HEK293T (cell line): ENCODE measurements around the gene ATP9A.
"Not testable (repeated sequence)": the region's sequence is repeated elsewhere in the genome, so short reads cannot be mapped to it uniquely, and the experiment has no call there.

Experiments
- CTCF ChIA-PET: fragments of 350-600 bp; formaldehyde crosslinking; extraction: SDS; loops from one replicate; lab custom pipeline; 2021; ENCODE audit warnings: antibody characterized with exemption, inconsistent platforms; lab: Yijun Ruan, JAX
- POLR2A ChIA-PET: fragments of 350-600 bp; formaldehyde crosslinking; extraction: SDS; loops from one replicate; lab custom pipeline; 2020; ENCODE audit warnings: antibody characterized with exemption, inconsistent platforms; lab: Yijun Ruan, JAX
- DNase-seq: peaks from one replicate; pipeline ENCODE4 v3.0.0; 2012; ENCODE audit warnings: mixed read lengths; ENCODE audit errors: extremely low spot score
- ARNT ChIP-seq: fragments of 450-650 bp; IDR thresholded peaks from 2 replicates; pipeline ENCODE4 v1.6.1; 2017; ENCODE audit warnings: mild to moderate bottlenecking
- BHLHE40 ChIP-seq: fragments of 450-650 bp; IDR thresholded peaks from 2 replicates; pipeline ENCODE4 v1.6.1; 2016; ENCODE audit warnings: mild to moderate bottlenecking, moderate library complexity, borderline replicate concordance
- CTBP1 ChIP-seq: fragments of 450-650 bp; IDR thresholded peaks from 2 replicates; pipeline ENCODE4 v1.6.1; 2016; ENCODE audit warnings: borderline replicate concordance
- ELF4 ChIP-seq: fragments of 450-650 bp; IDR thresholded peaks from 2 replicates; pipeline ENCODE4 v1.6.1; 2017; ENCODE audit warnings: antibody characterized with exemption
- FOXA1 ChIP-seq: fragments of 450-650 bp; IDR thresholded peaks from 2 replicates; pipeline ENCODE4 v1.6.1; 2016; ENCODE audit warnings: mild to moderate bottlenecking
- FOXK2 ChIP-seq: fragments of 450-650 bp; IDR thresholded peaks from 2 replicates; pipeline ENCODE4 v1.6.1; 2016; ENCODE audit warnings: mild to moderate bottlenecking
- FOXM1 ChIP-seq: fragments of 450-650 bp; IDR thresholded peaks from 2 replicates; pipeline ENCODE4 v1.6.1; 2017; ENCODE audit warnings: mild to moderate bottlenecking, borderline replicate concordance
- HDGF ChIP-seq: fragments of 450-650 bp; IDR thresholded peaks from 2 replicates; pipeline ENCODE4 v1.6.1; 2017; ENCODE audit warnings: antibody characterized with exemption, borderline replicate concordance
- L3MBTL2 ChIP-seq: fragments of 450-650 bp; conservative IDR thresholded peaks from 2 replicates; pipeline ENCODE4 v1.6.1; 2016; ENCODE audit warnings: mild to moderate bottlenecking
- LEF1 ChIP-seq: fragments of 450-650 bp; IDR thresholded peaks from 2 replicates; pipeline ENCODE4 v1.6.1; 2017; ENCODE audit warnings: mild to moderate bottlenecking, borderline replicate concordance
- NFRKB ChIP-seq: fragments of 450-650 bp; IDR thresholded peaks from 2 replicates; pipeline ENCODE4 v1.6.1; 2016; ENCODE audit warnings: mild to moderate bottlenecking, moderate library complexity
- SP1 ChIP-seq: fragments of 450-650 bp; IDR thresholded peaks from 2 replicates; pipeline ENCODE4 v1.6.1; 2017
- SUZ12 ChIP-seq: fragments of 450-650 bp; IDR thresholded peaks from 2 replicates; pipeline ENCODE4 v1.6.1; 2016; ENCODE audit warnings: mild to moderate bottlenecking
- TARDBP ChIP-seq: fragments of 450-650 bp; IDR thresholded peaks from 2 replicates; pipeline ENCODE4 v1.6.1; 2016
- ZNF384 ChIP-seq: fragments of 450-650 bp; IDR thresholded peaks from 2 replicates; pipeline ENCODE4 v1.6.1; 2016
- TF ChIP-seq, protein P1 (sequence below): fragments of 450-650 bp; IDR thresholded peaks from 2 replicates; pipeline ENCODE4 v1.6.1; 2016

Gene ATP9A

DNA sequence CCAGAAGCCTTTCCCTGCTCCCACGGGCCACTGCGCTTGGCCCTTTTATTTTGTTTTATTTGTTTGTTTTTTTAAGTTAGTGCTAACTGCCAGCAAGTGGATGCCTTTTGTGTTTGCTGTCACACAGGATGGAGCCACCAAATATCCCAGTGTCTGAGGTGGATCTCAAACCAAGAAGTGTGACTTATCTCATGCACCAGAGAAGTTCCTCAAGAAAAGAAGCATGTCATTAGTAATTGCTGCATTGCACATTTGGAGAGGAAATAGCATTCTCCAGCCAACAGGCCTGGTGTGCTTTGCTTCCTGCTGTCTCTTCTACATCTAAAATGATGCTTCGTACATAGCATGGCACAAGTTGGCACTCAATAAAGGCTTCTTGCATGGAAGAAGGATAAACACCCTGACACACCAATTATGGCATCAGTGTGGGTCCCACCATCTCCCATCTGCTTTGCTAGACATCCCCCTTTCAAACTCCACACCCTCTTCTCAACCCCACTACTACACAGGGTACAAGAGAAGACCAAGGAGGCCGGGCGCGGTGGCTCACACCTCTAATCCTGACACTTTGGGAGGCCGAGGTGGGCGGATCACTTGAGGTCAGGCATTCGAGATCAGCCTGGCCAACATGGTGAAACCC lies 1.9 kb upstream of the ATP9A start:
- TF ChIP-seq HDGF: no peak
- TF ChIP-seq NFRKB: no peak
- TF ChIP-seq ZNF384: no peak
- no peak for TF ChIP-seq BHLHE40
- no peak for TF ChIP-seq TARDBP
- no peak for TF ChIP-seq ARNT
- TF ChIP-seq, protein P1, sequence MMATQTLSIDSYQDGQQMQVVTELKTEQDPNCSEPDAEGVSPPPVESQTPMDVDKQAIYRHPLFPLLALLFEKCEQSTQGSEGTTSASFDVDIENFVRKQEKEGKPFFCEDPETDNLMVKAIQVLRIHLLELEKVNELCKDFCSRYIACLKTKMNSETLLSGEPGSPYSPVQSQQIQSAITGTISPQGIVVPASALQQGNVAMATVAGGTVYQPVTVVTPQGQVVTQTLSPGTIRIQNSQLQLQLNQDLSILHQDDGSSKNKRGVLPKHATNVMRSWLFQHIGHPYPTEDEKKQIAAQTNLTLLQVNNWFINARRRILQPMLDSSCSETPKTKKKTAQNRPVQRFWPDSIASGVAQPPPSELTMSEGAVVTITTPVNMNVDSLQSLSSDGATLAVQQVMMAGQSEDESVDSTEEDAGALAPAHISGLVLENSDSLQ: no peak
- no peak for TF ChIP-seq SUZ12
- TF ChIP-seq FOXA1: no peak
- DNase-seq: no peak
- POLR2A ChIA-PET: no interaction called here
- CTCF ChIA-PET: no interaction called here

DNA sequence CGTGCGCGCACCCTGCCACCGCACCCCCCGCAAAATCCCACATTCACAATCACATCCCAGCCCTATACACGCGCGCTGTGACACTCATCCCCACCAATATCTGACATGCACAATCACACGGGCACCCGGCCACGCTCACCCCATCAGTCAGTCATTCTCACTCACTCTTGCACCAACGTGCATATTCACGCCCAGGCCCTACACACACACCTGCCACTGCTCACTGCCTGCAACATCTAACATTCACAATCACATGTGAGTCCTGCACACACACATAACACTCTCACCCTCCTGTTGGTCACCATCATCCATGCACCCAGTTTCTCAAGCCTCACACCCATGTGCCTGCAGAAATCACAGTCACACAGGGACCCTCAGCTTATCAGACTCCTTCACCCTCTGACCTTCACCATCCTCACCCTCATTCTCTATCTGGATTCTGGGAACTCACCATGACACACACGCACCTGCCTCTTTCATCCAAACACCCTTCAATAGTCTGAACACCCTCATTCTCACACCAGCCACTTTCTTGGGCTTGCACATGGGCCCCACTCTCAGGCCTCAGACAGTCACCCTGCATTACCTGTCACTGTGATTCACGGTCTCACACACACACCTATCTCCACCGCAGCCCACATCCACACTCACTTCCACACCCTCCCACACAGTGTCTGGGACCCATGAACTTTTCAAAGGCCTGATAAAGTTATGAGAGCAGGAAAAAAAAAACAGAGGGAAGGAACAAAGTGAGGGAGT lies 748 bp upstream of the ATP9A start:
- CTCF ChIA-PET: no interaction called here
- TF ChIP-seq ARNT (no peak), BHLHE40 (no peak), SP1 (no peak), ELF4 (no peak), FOXM1 (no peak), NFRKB (no peak), FOXK2 (no peak), LEF1 (no peak), L3MBTL2 (no peak; the same call in 1 of the 2 replicates), ZNF384 (no peak), FOXA1 (no peak), SUZ12 (no peak)
- TF ChIP-seq, protein P1: no peak
- POLR2A ChIA-PET: no interaction called here
- no peak for DNase-seq

DNA sequence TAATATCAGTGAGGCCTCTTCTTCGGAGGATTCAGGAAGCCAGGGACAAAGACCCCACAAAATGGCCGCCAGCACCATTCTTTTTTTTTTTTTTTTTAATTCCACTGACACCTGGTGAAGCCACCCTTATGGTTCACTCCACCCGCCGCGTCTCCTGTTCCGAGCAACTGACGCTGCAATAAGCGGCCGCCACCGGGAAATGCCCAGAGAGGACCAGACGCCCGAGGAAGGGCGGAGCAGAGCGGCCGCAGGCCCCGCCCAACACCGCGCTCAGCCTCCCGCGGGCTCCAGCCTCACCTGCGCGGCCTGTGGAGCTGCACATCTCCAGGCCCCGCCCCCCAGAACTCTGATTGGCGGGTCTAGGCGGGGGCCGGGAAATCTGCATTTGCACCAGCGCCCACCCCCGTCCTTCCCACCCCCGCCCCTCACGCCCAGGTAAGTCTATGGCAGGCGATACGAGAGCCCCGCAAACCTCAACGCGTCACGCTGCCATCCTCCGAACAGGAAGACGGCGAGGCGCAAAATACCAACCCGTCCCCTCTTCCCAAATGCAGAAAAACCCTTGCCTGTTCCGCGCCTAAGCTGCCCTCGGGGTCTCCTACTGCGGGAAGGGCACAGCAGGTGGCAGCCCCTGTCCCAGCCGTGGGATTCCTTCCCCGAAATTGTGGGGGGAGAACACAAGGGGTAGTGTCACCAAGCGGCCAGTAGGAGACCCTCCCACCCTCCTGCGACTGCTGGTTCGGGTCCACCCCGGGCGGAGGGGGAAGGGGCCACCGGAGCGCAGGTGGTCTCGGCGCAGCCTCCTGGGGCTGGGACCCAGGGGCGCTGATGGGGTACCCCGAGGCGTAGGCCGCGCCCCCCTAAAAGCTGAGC lies 960 bp downstream of the ATP9A start:
- CTCF ChIA-PET: interaction anchor here (0.5 to 0.9 kb wide), 4 partner anchors 67 to 180 kb away, joined by 3 to 6 read pairs (median 4); no protein-coding TSS in a partner anchor
- DNase-seq: peak; percentile 72
- POLR2A ChIA-PET: interaction anchor here (0.8 to 1.0 kb wide), 2 partner anchors 66 to 180 kb away, joined by 3 read pairs; no protein-coding TSS in a partner anchor
- no peak for TF ChIP-seq ARNT
- no peak for TF ChIP-seq BHLHE40
- TF ChIP-seq SP1: no peak
- no peak for TF ChIP-seq LEF1
- TF ChIP-seq SUZ12: no peak
- TF ChIP-seq ELF4: no peak
- 0 out of 2 replicates have a peak, but pooled peaks have one; percentile 42 for TF ChIP-seq L3MBTL2
- TF ChIP-seq CTBP1: no peak
- no peak for TF ChIP-seq TARDBP
- TF ChIP-seq NFRKB: no peak
- TF ChIP-seq HDGF: no peak
- no peak for TF ChIP-seq FOXM1
- no peak for TF ChIP-seq FOXA1
- TF ChIP-seq, protein P1: peak; percentile 12; the same call in 1 of the 2 replicates
- TF ChIP-seq ZNF384: peak; percentile 75
- no peak for TF ChIP-seq FOXK2

DNA sequence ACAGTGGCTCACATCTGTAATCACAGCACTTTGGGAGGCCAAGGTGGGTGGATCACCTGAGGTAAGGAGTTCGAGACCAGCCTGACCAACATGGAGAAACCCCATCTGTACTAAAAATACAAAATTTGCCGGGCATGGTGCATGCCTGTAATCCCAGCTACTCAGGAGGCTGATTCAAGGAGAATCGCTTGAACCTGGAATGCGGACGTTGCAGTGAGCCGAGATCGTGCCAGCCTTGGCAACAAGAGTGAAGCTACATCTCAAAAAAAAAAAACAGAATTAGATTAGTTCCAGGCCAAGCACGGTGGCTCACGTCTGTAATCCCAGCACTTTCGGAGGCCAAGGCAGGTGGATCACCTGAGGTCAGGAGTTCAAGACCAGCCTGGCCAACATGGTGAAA lies 2.8 kb downstream of the ATP9A start:
- POLR2A ChIA-PET: not testable (repeated sequence)
- CTCF ChIA-PET: interaction anchor here (1.4 kb wide), 1 partner anchor 64 kb away, joined by 3 read pairs; no protein-coding TSS in a partner anchor

DNA sequence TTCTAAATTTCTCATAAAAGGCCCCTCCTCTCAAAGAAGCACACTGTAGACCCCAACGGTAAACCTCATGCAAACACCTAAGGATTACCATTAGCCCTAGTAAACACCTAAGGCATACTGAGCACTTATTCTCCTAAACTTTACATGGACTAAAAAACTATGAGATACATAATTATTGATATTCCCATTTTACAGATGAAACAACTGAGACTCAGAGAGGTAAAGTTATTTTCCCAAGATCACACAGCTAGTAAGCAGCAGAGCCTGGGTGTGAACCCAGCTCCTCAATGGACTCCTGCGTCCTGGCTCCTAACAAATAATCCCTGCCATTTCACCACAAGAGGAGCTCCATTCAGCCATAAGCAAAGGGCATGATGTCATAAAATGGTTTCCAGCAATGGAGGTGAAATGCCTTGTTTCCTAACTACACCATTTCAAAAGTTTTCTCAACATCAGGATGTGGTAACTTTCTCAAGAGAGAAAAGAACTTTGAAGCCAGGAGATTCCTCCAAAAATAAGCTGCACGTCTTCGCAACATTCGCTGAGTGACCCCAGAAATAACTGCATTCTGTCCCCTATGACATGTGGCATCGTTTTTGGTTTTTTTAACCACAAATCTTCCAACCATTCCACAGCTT lies 4.1 kb downstream of the ATP9A start:
- TF ChIP-seq ARNT (no peak), SUZ12 (no peak), NFRKB (no peak), CTBP1 (no peak), ZNF384 (no peak), L3MBTL2 (no peak), LEF1 (no peak), ELF4 (no peak), HDGF (no peak), SP1 (no peak), FOXM1 (no peak), FOXK2 (no peak)
- TF ChIP-seq, protein P1: no peak
- ChIA-PET POLR2A (no interaction called here), CTCF (no interaction called here)
- DNase-seq: no peak

More for the DNA sequence above, 2.8 kb downstream of the ATP9A start:
- not testable (repeated sequence) for DNase-seq
